Measurements from ENCODE around the gene GGT5.

DNA sequence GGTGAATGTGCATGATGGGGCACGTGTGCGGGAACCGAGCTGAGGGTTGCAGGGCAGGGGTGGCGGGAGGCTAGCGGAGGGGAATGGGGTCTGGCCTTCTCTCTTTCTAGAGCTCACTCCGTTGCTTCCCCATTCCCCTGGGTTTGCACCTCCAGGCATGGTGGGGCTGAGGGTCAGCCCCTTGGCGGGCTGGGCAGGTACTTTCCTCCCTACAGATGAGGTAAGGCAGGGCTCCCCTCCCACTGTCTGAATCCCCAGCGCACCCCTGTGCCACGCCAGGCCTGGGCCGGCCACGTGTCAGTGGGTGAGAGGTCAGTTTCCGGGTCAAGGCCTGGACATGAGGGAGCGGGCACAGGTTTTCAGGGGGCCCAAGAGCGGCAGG is 54.7 kb downstream of the GGT5 start:
- TF ChIP-seq POLR2A (IDR thresholded peaks at IDR 0.05), result no peak
- TF ChIP-seq, protein P1, sequence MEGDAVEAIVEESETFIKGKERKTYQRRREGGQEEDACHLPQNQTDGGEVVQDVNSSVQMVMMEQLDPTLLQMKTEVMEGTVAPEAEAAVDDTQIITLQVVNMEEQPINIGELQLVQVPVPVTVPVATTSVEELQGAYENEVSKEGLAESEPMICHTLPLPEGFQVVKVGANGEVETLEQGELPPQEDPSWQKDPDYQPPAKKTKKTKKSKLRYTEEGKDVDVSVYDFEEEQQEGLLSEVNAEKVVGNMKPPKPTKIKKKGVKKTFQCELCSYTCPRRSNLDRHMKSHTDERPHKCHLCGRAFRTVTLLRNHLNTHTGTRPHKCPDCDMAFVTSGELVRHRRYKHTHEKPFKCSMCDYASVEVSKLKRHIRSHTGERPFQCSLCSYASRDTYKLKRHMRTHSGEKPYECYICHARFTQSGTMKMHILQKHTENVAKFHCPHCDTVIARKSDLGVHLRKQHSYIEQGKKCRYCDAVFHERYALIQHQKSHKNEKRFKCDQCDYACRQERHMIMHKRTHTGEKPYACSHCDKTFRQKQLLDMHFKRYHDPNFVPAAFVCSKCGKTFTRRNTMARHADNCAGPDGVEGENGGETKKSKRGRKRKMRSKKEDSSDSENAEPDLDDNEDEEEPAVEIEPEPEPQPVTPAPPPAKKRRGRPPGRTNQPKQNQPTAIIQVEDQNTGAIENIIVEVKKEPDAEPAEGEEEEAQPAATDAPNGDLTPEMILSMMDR (IDR thresholded peaks at IDR 0.05), result no peak
